Right atrium auricular region (tissue), 2 donors: ENCODE data around the gene SCAF4. TPM values are rescaled to one million over a fixed set of nuclear protein-coding genes. Genes with fewer than 3 reads are reported as not detected.
"Not testable (repeated sequence)": the region's sequence is repeated elsewhere in the genome, so short reads cannot be mapped to it uniquely, and the experiment has no call there.

Source experiments
- DNase-seq: peaks from one replicate; pipeline ENCODE4 v3.0.0-alpha.2; 2019; ENCODE audit warnings: low spot score
- H3K27ac ChIP-seq, 2 donors: fragments of 200-600 bp; sonication (generic); 1 replicate in 1 of 2; 2 replicates in 1 of 2; pipeline ENCODE4 v1.5.1; 2016 to 2019
- H3K27me3 ChIP-seq, 2 donors: fragments of 200-600 bp; sonication (generic); one replicate each; pipeline versions ENCODE4 v1.5.1 to v1.6.0; 2017 to 2019
- H3K36me3 ChIP-seq: fragments of 200-600 bp; sonication (generic); one replicate; pipeline ENCODE4 v1.5.1; 2016
- H3K4me1 ChIP-seq, 2 donors: fragments of 200-600 bp; sonication (generic); one replicate each; pipeline versions ENCODE4 v1.5.1 to v1.6.0; 2017 to 2019
- H3K4me3 ChIP-seq, 2 donors: fragments of 200-600 bp; sonication (generic); 1 replicate in 1 of 2; 2 replicates in 1 of 2; pipeline ENCODE4 v1.5.1; 2017 to 2019; ENCODE audit warnings: mild to moderate bottlenecking in 1 of 2, moderate library complexity in 1 of 2
- H3K9me3 ChIP-seq, 2 donors: fragments of 200-600 bp; sonication (generic); one replicate each; pipeline ENCODE4 v1.5.1; 2019
- total RNA-seq, 2 donors: library from RNA; depleted of rRNA; stranded (reverse); fragments of >200 nt; gene quantifications; one replicate each; pipeline ENCODE4 v1.1.0, GENCODE V29; 2016
- TF ChIP-seq, protein P1 (sequence below), 2 donors: fragments of 200-600 bp; sonication (generic); IDR thresholded peaks; one replicate each; pipeline ENCODE4 v1.5.1; 2019; ENCODE audit warnings: antibody characterized with exemption in 2 of 2

Gene SCAF4
- total RNA-seq, 2 donors from 2014 or later, result 8.8 to 12.2 TPM

DNA sequence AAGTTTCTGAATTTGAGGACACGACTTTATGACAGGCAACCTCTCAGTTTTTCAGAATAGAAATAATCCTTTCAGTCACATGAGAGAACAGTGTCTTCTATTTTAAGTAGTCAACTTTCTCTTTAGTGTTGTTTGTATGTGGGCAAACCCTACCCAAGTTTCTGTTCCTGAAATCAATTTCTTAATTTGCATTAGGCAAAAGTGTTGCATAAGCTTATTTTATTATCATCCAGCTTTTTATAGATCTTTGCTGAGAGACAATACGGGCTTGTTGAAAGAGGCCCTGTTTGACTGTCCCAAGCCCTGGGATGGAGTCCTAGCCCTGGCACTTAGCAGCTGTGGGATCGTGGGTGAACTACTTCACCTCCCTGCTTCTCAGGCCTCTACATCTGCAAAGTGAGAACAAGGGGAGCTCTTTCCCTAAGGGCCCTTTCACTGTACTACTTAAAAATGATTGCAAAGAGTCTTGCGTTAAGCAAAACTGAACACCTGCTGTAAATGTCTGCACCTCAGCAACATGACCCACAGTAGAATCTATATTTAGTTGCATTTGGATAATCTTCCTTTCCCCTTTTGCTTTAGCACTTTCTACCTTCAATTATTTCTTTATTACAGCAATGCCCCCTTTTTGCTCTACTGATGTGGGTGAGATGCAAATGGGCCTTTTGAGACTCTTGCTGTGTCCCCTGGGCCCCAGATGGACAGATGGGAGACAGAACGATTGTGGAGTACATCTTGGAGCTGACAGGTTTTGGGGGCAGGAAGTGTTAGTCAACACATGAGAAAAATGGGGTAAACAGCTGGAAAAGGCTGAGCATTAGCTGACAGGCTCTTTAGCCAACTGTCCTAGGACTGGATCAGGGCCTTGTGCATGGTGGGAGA, 41.0 kb upstream of the SCAF4 start:
- H3K9me3 ChIP-seq, result no peaks in the 10 kb centered on the region
- no peak overlapping the region for H3K4me3 ChIP-seq
- H3K4me1 ChIP-seq, result no peaks in the 10 kb centered on the region
- no peaks in the 10 kb centered on the region for H3K27me3 ChIP-seq
- TF ChIP-seq, protein P1, sequence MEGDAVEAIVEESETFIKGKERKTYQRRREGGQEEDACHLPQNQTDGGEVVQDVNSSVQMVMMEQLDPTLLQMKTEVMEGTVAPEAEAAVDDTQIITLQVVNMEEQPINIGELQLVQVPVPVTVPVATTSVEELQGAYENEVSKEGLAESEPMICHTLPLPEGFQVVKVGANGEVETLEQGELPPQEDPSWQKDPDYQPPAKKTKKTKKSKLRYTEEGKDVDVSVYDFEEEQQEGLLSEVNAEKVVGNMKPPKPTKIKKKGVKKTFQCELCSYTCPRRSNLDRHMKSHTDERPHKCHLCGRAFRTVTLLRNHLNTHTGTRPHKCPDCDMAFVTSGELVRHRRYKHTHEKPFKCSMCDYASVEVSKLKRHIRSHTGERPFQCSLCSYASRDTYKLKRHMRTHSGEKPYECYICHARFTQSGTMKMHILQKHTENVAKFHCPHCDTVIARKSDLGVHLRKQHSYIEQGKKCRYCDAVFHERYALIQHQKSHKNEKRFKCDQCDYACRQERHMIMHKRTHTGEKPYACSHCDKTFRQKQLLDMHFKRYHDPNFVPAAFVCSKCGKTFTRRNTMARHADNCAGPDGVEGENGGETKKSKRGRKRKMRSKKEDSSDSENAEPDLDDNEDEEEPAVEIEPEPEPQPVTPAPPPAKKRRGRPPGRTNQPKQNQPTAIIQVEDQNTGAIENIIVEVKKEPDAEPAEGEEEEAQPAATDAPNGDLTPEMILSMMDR (IDR thresholded peaks at IDR 0.05), result no peak
- H3K36me3 ChIP-seq, result no peaks in the 10 kb centered on the region
- H3K27ac ChIP-seq, result no peak overlapping the region
- DNase-seq, result no peak

DNA sequence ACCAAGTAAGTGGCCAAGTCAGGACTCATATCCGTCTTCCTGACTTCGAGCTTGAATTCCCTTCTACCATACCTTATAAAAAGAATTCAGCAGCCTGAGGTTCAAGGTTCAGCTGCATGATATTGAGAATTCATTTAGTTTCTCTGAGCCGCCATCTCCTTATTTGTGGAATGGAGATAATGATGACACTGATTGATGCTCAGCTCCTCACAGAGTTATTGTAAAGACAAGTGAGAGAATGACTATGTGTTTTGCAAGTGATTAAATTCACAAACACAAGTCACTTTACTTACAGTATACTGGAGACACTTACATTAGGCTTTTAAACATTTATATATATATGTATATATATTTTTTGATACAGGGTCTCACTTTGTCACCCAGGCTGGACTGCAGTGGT, 39.8 kb upstream of the SCAF4 start:
- H3K27ac ChIP-seq, result no peak overlapping the region
- TF ChIP-seq, protein P1 (IDR thresholded peaks at IDR 0.05), result no peak
- no peak for DNase-seq
- no peaks in the 10 kb centered on the region for H3K36me3 ChIP-seq
- no peak overlapping the region for H3K4me3 ChIP-seq
- H3K27me3 ChIP-seq, result no peaks in the 10 kb centered on the region
- H3K4me1 ChIP-seq, result no peaks in the 10 kb centered on the region
- no peaks in the 10 kb centered on the region for H3K9me3 ChIP-seq

DNA sequence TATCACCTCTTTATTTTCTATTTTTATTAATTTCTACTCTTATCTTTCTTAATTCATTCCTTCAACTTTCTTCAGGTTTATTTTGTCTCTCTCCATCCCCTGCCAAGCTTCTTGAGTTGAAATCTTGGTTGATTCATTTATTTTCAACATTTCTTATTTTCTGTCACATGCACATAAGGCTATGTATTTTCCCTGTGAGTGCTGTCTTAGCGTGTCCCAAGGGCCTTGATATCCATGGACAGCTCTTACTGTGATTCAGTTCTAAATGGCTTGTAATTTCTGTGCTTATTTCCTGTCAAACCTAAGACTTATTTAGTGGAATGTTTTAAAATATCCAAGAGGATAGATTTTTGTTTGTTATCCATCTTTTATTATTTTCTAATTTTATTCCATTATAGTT, 36.8 kb upstream of the SCAF4 start:
- no peak for DNase-seq
- Histone ChIP-seq H3K27ac (no peak overlapping the region), H3K9me3 (no peaks in the 10 kb centered on the region), H3K4me1 (no peaks in the 10 kb centered on the region), H3K4me3 (no peak overlapping the region), H3K27me3 (no peaks in the 10 kb centered on the region), H3K36me3 (no peaks in the 10 kb centered on the region)
- TF ChIP-seq, protein P1 (IDR thresholded peaks at IDR 0.05), result no peak

DNA sequence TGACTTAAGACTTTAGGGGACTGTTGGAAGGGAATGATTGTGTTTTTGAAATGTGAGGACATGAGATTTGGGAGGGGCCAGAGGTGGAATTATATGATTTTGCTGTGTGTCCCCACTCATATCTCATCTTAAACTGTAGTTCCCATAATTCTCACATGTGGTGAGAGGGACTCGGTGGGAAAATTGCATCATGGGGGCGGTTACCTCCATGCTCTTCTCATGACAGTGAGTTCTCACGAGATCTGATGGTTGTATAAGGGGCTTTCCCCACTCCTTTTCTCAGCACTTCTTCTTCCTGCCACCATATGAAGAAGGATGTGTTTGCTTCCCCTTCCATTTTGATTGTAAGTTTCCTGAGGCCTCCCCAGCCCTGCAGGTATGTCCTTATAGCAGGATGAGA, 35.0 kb upstream of the SCAF4 start:
- no peaks in the 10 kb centered on the region for H3K4me1 ChIP-seq
- H3K4me3 ChIP-seq, result no peak overlapping the region
- H3K9me3 ChIP-seq, result no peaks in the 10 kb centered on the region
- TF ChIP-seq, protein P1 (IDR thresholded peaks at IDR 0.05), result no peak
- no peak overlapping the region for H3K27ac ChIP-seq
- H3K36me3 ChIP-seq, result no peaks in the 10 kb centered on the region
- H3K27me3 ChIP-seq, result no peaks in the 10 kb centered on the region
- DNase-seq, result no peak

DNA sequence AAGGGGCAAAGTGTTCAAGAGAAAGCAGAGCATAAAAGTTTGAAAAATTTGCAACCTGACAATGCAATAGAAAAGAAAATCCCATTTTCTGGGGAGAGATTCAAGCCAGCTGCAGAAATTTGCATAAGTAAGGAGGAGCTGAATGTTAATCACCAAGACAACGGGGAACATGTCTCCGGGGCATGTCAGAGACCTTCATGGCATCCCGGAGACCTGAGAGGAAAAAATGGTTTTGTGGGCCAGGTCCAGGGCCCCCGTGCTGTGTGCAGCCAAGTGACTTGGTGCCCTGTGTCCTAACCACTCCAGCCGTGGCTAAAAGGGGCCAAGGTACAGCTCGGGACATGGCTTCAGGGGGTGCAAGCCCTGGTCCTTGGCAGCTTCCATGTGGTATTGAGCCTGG, 33.9 kb upstream of the SCAF4 start:
- not testable (repeated sequence) for H3K27me3 ChIP-seq, H3K4me1 ChIP-seq, H3K36me3 ChIP-seq, H3K27ac ChIP-seq, H3K9me3 ChIP-seq, H3K4me3 ChIP-seq, DNase-seq

DNA sequence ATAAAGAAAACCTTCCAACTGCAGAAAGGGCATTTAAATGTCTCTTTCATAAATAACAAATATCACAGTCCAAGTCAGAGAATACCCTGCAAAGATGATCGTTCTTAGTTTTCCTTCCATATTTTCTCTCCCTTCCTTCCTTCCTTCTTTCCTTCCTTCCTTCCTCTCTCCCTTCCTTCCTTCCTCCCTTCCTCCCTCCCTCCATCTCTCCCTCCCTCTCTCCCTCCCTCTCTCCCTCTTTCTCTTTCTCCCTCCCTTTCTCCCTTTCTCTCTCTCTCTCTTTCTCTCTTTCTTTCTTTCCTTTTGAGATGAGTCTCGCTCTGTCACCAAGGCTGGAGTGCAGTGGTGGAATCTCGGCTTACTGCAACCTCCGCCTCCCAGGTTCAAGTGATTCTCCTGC, 29.0 kb upstream of the SCAF4 start:
- H3K36me3 ChIP-seq, result no peaks in the 10 kb centered on the region
- H3K27me3 ChIP-seq, result no peaks in the 10 kb centered on the region
- no peak for DNase-seq
- TF ChIP-seq, protein P1 (IDR thresholded peaks at IDR 0.05), result no peak
- no peaks in the 10 kb centered on the region for H3K4me1 ChIP-seq
- H3K4me3 ChIP-seq, result no peak overlapping the region
- H3K9me3 ChIP-seq, result no peaks in the 10 kb centered on the region
- H3K27ac ChIP-seq, result no peak overlapping the region
